H1 (cell line): ENCODE results near the gene SLC7A14.

Experiments used
- CREB1 ChIP-seq: IDR thresholded peaks from 2 replicates; pipeline ENCODE4 v1.6.1; 2012; ENCODE audit warnings: inconsistent platforms
- FOSL1 ChIP-seq: IDR thresholded peaks from 2 replicates; pipeline ENCODE4 v1.6.1; 2011; ENCODE audit warnings: mild to moderate bottlenecking, low read depth, low read length, moderate library complexity; ENCODE audit not compliant: insufficient read depth
- JUND ChIP-seq: IDR thresholded peaks from 2 replicates; pipeline ENCODE4 v1.6.1; 2011; ENCODE audit warnings: mild to moderate bottlenecking, improper control_type of control experiment, low read length
- POLR2A ChIP-seq, 2 experiments: IDR thresholded peaks; 1 replicate in 1 of 2; 2 replicates in 1 of 2; pipeline ENCODE4 v1.6.1; 2011; ENCODE audit warnings: low read depth in 2 of 2, low read length in 2 of 2, mild to moderate bottlenecking in 2 of 2; ENCODE audit errors: control extremely low read depth in 1 of 2
- POLR2AphosphoS5 ChIP-seq: IDR thresholded peaks from 2 replicates; pipeline ENCODE4 v1.6.1; 2011; ENCODE audit warnings: low read depth, low read length
- RFX5 ChIP-seq: IDR thresholded peaks from 2 replicates; pipeline ENCODE4 v1.6.1; 2011; ENCODE audit warnings: low read depth, low read length, improper control_type of control experiment, borderline replicate concordance
- RXRA ChIP-seq: IDR thresholded peaks from 2 replicates; pipeline ENCODE4 v1.6.1; 2011; ENCODE audit warnings: low read depth, mild to moderate bottlenecking, low read length, moderate library complexity; ENCODE audit not compliant: insufficient read depth
- TEAD4 ChIP-seq: IDR thresholded peaks from 2 replicates; pipeline ENCODE4 v1.6.1; 2012; ENCODE audit warnings: low read depth, low read length, inconsistent platforms, mixed read lengths
- TF ChIP-seq, protein P1 (sequence below), 3 experiments: IDR thresholded peaks; 1 replicate in 2 of 3; 2 replicates in 1 of 3; pipeline versions ENCODE4 v1.5.1 to v1.6.1; 2011; ENCODE audit warnings: low read length in 3 of 3, mild to moderate bottlenecking in 3 of 3, inconsistent platforms in 2 of 3, low read depth in 1 of 3, moderate library complexity in 1 of 3; ENCODE audit not compliant: insufficient read depth in 1 of 3; ENCODE audit errors: control extremely low read depth in 1 of 3
- TF ChIP-seq, protein P2 (sequence below): IDR thresholded peaks from 2 replicates; pipeline ENCODE4 v1.6.1; 2011; ENCODE audit warnings: low read depth, mild to moderate bottlenecking, low read length; ENCODE audit not compliant: insufficient read depth
- TF ChIP-seq, protein P3 (sequence below): fragments of 300-600 bp; sonication (generic); IDR thresholded peaks from 2 replicates; pipeline ENCODE4 v1.7.1; 2012; ENCODE audit warnings: low read length, moderate library complexity, mild to moderate bottlenecking, inconsistent platforms; ENCODE audit not compliant: insufficient replicate concordance

DNA sequence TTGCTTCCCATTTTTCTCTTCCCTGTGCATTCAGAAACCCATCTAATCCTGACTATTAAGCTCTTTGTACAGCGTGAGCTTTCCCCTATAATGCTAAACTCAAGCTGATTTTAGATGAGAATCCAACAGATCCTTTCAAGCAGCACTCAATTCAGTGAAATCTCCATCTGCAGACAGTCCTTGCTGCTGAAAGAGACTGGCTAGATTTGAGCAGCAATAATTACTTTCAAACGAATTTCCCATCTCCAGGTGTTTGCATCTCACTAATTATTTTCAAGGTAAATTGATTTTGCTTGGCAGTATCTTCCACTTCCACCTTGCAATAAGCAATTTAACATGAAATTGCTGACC is 49.5 kb upstream of the SLC7A14 start:
- TF ChIP-seq, protein P1, sequence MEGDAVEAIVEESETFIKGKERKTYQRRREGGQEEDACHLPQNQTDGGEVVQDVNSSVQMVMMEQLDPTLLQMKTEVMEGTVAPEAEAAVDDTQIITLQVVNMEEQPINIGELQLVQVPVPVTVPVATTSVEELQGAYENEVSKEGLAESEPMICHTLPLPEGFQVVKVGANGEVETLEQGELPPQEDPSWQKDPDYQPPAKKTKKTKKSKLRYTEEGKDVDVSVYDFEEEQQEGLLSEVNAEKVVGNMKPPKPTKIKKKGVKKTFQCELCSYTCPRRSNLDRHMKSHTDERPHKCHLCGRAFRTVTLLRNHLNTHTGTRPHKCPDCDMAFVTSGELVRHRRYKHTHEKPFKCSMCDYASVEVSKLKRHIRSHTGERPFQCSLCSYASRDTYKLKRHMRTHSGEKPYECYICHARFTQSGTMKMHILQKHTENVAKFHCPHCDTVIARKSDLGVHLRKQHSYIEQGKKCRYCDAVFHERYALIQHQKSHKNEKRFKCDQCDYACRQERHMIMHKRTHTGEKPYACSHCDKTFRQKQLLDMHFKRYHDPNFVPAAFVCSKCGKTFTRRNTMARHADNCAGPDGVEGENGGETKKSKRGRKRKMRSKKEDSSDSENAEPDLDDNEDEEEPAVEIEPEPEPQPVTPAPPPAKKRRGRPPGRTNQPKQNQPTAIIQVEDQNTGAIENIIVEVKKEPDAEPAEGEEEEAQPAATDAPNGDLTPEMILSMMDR (IDR thresholded peaks at IDR 0.05; ENCODE audit: control extremely low read depth in 1 of 3, insufficient read depth in 1 of 3, low read depth in 1 of 3, low read length in 3 of 3): no peak
- no peak for TF ChIP-seq CREB1
- TF ChIP-seq POLR2AphosphoS5: no peak
- TF ChIP-seq RFX5: no peak
- no peak for TF ChIP-seq JUND
- TF ChIP-seq FOSL1: no peak
- TF ChIP-seq, protein P2, sequence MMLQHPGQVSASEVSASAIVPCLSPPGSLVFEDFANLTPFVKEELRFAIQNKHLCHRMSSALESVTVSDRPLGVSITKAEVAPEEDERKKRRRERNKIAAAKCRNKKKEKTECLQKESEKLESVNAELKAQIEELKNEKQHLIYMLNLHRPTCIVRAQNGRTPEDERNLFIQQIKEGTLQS: no peak
- TF ChIP-seq POLR2A (IDR thresholded peaks at IDR 0.05; ENCODE audit: control extremely low read depth in 1 of 2, low read depth in 2 of 2, low read length in 2 of 2): no peak
- TF ChIP-seq RXRA: no peak
- no peak for TF ChIP-seq TEAD4
- TF ChIP-seq, protein P3, sequence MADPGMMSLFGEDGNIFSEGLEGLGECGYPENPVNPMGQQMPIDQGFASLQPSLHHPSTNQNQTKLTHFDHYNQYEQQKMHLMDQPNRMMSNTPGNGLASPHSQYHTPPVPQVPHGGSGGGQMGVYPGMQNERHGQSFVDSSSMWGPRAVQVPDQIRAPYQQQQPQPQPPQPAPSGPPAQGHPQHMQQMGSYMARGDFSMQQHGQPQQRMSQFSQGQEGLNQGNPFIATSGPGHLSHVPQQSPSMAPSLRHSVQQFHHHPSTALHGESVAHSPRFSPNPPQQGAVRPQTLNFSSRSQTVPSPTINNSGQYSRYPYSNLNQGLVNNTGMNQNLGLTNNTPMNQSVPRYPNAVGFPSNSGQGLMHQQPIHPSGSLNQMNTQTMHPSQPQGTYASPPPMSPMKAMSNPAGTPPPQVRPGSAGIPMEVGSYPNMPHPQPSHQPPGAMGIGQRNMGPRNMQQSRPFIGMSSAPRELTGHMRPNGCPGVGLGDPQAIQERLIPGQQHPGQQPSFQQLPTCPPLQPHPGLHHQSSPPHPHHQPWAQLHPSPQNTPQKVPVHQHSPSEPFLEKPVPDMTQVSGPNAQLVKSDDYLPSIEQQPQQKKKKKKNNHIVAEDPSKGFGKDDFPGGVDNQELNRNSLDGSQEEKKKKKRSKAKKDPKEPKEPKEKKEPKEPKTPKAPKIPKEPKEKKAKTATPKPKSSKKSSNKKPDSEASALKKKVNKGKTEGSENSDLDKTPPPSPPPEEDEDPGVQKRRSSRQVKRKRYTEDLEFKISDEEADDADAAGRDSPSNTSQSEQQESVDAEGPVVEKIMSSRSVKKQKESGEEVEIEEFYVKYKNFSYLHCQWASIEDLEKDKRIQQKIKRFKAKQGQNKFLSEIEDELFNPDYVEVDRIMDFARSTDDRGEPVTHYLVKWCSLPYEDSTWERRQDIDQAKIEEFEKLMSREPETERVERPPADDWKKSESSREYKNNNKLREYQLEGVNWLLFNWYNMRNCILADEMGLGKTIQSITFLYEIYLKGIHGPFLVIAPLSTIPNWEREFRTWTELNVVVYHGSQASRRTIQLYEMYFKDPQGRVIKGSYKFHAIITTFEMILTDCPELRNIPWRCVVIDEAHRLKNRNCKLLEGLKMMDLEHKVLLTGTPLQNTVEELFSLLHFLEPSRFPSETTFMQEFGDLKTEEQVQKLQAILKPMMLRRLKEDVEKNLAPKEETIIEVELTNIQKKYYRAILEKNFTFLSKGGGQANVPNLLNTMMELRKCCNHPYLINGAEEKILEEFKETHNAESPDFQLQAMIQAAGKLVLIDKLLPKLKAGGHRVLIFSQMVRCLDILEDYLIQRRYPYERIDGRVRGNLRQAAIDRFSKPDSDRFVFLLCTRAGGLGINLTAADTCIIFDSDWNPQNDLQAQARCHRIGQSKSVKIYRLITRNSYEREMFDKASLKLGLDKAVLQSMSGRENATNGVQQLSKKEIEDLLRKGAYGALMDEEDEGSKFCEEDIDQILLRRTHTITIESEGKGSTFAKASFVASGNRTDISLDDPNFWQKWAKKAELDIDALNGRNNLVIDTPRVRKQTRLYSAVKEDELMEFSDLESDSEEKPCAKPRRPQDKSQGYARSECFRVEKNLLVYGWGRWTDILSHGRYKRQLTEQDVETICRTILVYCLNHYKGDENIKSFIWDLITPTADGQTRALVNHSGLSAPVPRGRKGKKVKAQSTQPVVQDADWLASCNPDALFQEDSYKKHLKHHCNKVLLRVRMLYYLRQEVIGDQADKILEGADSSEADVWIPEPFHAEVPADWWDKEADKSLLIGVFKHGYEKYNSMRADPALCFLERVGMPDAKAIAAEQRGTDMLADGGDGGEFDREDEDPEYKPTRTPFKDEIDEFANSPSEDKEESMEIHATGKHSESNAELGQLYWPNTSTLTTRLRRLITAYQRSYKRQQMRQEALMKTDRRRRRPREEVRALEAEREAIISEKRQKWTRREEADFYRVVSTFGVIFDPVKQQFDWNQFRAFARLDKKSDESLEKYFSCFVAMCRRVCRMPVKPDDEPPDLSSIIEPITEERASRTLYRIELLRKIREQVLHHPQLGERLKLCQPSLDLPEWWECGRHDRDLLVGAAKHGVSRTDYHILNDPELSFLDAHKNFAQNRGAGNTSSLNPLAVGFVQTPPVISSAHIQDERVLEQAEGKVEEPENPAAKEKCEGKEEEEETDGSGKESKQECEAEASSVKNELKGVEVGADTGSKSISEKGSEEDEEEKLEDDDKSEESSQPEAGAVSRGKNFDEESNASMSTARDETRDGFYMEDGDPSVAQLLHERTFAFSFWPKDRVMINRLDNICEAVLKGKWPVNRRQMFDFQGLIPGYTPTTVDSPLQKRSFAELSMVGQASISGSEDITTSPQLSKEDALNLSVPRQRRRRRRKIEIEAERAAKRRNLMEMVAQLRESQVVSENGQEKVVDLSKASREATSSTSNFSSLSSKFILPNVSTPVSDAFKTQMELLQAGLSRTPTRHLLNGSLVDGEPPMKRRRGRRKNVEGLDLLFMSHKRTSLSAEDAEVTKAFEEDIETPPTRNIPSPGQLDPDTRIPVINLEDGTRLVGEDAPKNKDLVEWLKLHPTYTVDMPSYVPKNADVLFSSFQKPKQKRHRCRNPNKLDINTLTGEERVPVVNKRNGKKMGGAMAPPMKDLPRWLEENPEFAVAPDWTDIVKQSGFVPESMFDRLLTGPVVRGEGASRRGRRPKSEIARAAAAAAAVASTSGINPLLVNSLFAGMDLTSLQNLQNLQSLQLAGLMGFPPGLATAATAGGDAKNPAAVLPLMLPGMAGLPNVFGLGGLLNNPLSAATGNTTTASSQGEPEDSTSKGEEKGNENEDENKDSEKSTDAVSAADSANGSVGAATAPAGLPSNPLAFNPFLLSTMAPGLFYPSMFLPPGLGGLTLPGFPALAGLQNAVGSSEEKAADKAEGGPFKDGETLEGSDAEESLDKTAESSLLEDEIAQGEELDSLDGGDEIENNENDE: no peak
